Transverse colon (tissue), 3 donors: ENCODE results near the gene PAX1.

Source experiments
- POLR2A ChIP-seq: fragments of 450-650 bp; IDR thresholded peaks from one replicate; pipeline ENCODE4 v1.6.1; 2016; ENCODE audit warnings: antibody characterized with exemption, mild to moderate bottlenecking, moderate library complexity
- TF ChIP-seq, protein P1 (sequence below), 5 experiments: fragments of 200-600 bp in 3 of 5; fragments of 450-650 bp in 2 of 5; sonication (generic) in 3 of 5; IDR thresholded peaks; 1 replicate in 2 of 5; 2 replicates in 3 of 5; pipeline ENCODE4 v1.5.1; 2016 to 2017; ENCODE audit warnings: antibody characterized with exemption in 5 of 5, inconsistent platforms in 3 of 5, mild to moderate bottlenecking in 2 of 5, moderate library complexity in 1 of 5

DNA sequence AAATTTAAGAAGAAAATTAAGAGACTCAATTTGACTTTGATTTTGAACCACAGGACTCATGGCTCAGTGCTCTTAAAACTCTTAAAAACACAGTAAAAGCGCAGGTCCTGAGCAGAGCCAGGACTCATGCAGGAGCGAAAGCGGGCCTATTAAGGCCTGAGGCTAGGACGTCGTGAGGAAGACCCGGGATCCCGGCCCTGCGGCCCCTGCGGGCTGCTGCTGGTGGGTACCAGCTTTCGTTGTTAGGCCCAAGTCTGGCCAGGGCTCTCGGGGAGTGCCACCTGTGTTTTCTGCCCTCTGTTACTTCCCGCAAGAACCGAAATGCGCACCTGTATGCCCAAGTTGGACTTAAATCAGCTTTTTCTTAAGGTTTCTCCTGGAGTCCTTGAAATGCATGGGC, 3.4 kb upstream of the PAX1 start:
- TF ChIP-seq, protein P1, sequence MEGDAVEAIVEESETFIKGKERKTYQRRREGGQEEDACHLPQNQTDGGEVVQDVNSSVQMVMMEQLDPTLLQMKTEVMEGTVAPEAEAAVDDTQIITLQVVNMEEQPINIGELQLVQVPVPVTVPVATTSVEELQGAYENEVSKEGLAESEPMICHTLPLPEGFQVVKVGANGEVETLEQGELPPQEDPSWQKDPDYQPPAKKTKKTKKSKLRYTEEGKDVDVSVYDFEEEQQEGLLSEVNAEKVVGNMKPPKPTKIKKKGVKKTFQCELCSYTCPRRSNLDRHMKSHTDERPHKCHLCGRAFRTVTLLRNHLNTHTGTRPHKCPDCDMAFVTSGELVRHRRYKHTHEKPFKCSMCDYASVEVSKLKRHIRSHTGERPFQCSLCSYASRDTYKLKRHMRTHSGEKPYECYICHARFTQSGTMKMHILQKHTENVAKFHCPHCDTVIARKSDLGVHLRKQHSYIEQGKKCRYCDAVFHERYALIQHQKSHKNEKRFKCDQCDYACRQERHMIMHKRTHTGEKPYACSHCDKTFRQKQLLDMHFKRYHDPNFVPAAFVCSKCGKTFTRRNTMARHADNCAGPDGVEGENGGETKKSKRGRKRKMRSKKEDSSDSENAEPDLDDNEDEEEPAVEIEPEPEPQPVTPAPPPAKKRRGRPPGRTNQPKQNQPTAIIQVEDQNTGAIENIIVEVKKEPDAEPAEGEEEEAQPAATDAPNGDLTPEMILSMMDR (IDR thresholded peaks at IDR 0.05), result no peak
- no peak for TF ChIP-seq POLR2A
